ENCODE measurements around the gene SLC9A8.

DNA sequence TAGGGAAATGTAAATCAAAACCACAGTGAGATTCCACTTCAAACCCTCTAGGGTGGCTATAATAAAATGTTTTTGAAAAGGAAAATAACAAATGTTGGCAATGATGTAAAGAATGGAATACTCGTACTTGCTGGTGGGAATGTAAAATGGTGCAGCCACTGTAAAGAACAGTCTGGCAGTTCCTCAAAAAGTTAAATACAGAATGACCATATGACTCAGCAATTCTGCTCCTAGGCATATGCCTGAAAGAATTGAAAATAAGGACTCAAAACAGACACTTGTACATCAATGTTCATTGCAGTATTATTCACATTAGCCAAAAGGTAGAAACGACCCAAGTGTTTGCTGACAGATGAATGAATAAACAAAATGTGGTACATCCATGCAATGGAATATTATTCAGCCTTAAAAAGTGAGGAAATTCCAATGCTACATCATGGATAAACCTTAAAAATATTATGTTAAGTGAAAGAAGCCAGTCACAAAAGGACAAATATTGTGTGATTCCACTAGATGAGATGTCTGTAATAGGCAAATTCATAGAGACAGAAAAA, 113.3 kb downstream of the SLC9A8 start:
- no peak for TF ChIP-seq POLR2A (IDR thresholded peaks at IDR 0.05; ENCODE audit: low read depth, low read length)
- no peak for TF ChIP-seq POLR2AphosphoS5 (IDR thresholded peaks at IDR 0.05; ENCODE audit: low read depth, low read length)
- no peak for TF ChIP-seq TAF1 (IDR thresholded peaks at IDR 0.05; ENCODE audit: borderline replicate concordance, low read depth, low read length)
